GM12874 (cell line): ENCODE measurements around the gene ZNF768.

ENCODE experiments used
- TF ChIP-seq, protein P1 (sequence below): IDR thresholded peaks from 2 replicates; pipeline ENCODE4 v1.5.1; 2011; ENCODE audit warnings: low read depth, mild to moderate bottlenecking, control low read depth, low read length, moderate library complexity; ENCODE audit not compliant: insufficient read depth

Gene ZNF768

DNA sequence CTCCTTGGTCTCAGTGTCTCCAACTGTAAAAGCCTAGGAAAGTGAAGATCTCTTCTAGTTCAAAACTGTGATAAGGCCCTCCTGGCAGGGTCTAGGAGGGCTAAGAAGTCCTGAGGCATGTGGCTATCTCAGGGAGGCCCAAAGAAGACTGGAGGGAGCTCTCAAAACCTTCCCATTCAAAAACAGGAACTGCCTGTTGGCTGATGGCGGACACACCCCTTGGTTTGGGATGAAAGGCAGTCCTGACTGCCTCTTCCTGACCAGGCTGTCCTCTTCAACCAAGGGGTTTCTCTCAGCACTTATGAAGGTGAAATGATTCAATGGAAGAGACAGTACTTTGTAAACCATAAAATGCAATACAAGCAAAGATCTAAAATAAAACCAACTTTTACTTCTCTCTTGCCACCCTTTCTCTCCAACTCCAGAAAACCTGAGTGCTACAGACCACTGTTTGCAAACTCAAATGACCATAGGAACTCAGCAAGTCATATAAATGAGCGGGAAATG, 27.1 kb upstream of the ZNF768 start:
- TF ChIP-seq, protein P1, sequence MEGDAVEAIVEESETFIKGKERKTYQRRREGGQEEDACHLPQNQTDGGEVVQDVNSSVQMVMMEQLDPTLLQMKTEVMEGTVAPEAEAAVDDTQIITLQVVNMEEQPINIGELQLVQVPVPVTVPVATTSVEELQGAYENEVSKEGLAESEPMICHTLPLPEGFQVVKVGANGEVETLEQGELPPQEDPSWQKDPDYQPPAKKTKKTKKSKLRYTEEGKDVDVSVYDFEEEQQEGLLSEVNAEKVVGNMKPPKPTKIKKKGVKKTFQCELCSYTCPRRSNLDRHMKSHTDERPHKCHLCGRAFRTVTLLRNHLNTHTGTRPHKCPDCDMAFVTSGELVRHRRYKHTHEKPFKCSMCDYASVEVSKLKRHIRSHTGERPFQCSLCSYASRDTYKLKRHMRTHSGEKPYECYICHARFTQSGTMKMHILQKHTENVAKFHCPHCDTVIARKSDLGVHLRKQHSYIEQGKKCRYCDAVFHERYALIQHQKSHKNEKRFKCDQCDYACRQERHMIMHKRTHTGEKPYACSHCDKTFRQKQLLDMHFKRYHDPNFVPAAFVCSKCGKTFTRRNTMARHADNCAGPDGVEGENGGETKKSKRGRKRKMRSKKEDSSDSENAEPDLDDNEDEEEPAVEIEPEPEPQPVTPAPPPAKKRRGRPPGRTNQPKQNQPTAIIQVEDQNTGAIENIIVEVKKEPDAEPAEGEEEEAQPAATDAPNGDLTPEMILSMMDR, result no peak

DNA sequence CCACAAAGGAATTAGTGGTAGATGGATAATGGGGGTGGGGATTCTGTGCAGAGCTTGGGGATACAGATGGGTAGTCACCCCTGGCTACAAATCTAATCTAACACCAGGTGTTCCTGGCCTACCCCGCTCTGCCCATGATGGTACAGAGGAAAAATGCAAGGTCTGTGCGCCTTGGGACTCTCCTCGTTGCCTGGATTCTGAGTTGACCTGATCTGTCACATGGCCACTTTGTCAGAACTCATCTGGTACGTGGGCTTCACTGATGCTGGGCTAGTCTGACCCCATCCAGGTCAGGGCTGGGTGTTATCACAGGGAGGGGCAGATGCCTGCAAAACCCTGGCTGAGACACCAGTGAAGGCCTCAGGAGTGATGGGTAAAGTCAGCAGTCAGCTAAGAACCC, 26.6 kb upstream of the ZNF768 start:
- TF ChIP-seq, protein P1, result no peak

DNA sequence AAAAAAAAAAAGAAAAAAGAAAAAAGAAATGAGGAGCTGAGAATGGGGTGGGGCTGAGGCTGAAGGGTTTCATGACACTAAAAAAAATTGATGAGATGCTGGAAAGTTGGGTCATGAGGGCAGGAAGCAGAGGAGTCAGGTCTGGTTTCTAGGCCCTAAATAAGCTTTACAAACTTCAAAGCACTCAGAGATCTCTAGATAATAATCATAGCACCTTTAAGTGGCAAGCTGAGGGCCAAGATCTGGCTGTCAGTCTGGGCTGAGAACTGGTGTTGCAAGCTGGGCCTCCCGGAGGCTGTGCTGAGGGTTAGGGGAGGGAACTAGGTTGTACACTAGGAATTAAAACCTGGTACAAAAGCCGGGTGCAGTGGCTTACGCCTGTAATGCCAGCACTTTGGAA, 25.4 kb upstream of the ZNF768 start:
- TF ChIP-seq, protein P1, result no peak

DNA sequence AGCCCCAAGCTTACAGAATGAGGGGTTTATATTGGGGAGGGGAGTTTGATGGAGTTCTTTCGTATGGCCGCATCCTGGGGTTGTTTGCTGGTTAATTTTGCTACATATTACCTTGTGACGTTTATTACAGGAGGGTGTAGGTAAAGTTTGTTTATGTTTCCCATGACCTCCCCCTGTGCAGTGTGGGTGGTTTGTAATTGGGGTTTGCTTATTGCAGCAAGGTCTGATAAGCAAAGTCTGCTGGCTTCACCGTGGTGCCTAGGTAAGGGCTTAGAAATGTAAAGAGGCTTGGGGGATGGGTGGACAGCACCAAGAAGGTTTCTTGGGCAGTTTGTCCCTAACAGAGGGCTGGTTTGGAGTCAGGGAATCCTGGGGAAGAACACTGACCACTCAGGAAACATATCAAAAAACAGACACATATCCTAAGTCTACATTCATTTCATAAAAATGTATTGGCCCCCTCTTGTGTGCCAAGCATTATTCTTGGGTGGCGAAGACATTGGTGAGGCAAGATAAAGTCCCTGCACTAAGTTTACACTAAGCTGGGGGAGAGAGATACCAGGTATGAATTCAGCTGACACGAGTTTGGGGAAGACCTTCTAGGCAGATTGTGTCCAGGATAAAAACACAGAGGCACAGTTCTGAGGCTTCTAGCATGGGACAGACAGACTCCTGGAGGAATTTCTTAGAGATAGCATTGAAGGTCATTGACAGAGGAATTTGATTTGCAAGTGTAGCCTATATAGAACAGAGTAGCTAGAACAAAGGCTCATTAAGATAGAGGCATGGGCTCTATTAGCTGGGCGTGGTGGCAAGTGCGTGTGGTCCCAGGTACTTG, 22.3 kb upstream of the ZNF768 start:
- TF ChIP-seq, protein P1, result no peak

DNA sequence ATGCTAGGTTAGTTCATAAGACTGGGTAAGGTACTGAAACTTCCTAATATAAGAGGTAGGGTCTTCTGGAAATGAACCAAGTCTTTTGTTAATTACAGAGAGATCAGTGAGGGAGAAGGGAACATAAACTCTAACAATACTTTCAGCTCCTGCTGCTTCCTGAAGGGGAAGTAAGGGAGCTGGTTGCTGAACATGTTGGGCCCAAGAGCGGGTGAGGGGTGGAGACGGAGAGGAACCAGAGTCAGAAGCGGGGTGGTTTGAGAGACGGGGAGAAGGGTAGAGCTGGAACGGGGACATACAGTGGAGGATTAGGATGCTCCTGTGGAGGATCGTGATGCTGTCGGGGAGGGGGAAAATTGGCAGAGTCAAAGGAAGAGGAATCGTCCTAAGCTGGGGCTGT, 19.7 kb upstream of the ZNF768 start:
- TF ChIP-seq, protein P1, result no peak

DNA sequence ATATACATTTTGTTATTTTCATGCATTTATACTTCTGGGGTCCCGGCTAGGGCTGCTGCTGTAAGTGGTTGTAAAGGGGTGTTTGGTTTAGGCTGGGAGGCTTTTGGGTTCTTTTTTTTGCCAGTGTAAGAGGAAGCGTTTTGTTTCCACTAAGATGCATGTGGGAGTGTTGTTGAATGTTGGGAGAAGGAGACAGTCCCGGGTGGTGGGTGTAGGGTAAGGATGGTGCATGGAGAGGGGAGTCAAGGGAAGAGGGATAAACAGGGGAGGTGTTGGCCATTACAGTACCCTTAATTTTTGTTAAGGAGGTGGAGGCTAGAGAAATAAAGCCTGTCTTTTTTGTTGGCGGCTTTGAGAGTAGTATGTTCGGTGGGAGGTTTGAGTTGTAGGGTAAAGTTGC, 16.7 kb upstream of the ZNF768 start:
- TF ChIP-seq, protein P1, result no peak

DNA sequence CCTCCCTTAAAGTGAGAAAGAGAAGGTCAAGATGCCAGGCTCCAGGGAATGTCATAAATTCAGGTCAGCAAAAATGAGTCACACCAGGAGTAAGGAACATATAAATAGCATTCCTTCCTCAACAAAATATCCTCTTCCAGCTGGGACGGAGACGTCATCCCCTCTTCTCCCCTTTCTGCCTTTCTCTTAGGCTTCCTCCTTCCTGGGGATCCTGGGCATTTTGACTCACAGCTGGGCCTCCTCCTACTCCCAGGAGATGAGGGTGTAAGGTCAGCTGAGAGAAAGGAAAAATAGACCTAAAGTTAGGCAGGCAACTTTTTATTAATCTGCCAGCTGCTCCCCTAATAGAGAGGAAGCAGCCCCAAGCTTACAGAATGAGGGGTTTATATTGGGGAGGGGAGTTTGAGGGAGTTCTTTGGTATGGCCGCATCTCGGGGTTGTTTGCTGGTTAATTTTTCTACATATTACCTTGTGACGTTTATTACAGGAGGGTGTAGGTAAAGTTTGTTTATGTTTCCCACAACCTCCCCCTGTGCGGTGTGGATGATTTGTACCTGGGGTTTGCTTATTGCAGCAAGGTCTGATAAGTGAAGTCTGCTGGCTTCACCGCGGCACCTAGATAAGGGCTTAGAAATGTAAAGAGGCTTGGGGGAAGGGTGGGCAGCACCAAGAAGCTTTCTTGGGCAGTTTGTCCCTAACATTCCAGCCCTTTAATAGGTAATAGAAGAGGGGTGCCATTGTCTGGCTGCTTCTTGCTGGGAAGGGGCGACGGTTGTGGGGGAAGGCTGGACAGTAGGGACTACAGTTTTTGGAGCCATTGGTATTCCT, 15.3 kb upstream of the ZNF768 start:
- TF ChIP-seq, protein P1, result no peak
